ENCODE measurements around the gene ZNRD2.

DNA sequence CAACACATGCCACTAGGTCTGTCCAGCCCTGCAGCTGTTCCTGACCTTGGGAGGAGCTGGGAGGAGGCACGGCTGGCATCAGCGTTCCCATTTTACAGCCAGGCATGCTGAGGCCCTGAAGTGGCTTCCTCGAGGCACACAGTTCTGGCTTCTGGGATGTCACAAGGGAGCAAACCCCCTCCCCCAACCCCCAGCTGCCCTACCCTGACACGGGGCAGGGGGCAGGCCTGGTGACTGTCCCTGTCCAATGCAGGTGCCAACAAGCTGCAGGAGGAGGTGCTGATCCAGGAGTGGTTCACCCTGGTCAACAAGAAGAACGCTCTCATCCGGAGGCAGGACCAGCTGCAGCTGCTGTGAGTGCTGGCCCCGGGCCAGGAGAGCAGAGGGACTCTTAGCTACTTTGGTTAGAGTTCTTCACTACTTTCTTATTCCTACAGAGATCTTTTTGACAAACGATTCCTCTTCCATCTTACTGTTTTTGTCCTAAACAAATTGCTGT is 20.0 kb downstream of the ZNRD2 start:
- TF ChIP-seq POLR2A (IDR thresholded peaks at IDR 0.05; ENCODE audit: low read length) (no peak), GATA1 (IDR thresholded peaks at IDR 0.05; ENCODE audit: low read depth, low read length) (no peak)

Data from erythroblast (primary cell).